ENCODE measurements around the gene MYADML2. TPM values are rescaled to one million over a fixed set of nuclear protein-coding genes. Genes with fewer than 3 reads are reported as not detected.

MYADML2 gene
- total and polyA plus RNA-seq, 2 experiments from 2014 or later: 0.70 to 1.7 TPM

GRCh38 chr17:81911969-81912368 is 35.1 kb downstream of the MYADML2 start:
- Histone ChIP-seq H3K9me2 (ENCODE audit: insufficient read depth) (no peaks in the 10 kb centered on the region), H4K20me1 (replicated peaks; ENCODE audit: insufficient read depth) (peaks cover 9% of the 10 kb centered on the region), H3K36me3 (ENCODE audit: insufficient read depth) (peaks cover 6% of the 10 kb centered on the region; the same call in 1 of the 2 replicates), H3F3A (replicated peaks; ENCODE audit: low read depth) (peaks cover 33% of the 10 kb centered on the region), H3K79me2 (replicated peaks; ENCODE audit: insufficient read depth) (peaks cover 16% of the 10 kb centered on the region), H3K27ac (ENCODE audit: low read depth) (peak overlapping the region; percentile 85; the same call in 1 of the 2 replicates), H2AFZ (no peak overlapping the region; the same call in 1 of the 2 replicates), H3K4me1 (ENCODE audit: insufficient read depth) (peaks cover 12% of the 10 kb centered on the region), H3K4me3 (peak overlapping the region; percentile 53), H3K4me2 (peak overlapping the region; percentile 71), H3K27me3 (ENCODE audit: insufficient read depth) (no peaks in the 10 kb centered on the region)
- no peak for ATAC-seq
- no peak for DNase-seq (ENCODE audit: low spot score)
- Mint-ChIP-seq H3K4me3 (peak overlapping the region; percentile 59), H3K36me3 (ENCODE audit: low read depth) (peaks cover 39% of the 10 kb centered on the region), H3K27me3 (ENCODE audit: insufficient read depth, low read depth, poor library complexity) (peaks cover 18% of the 10 kb centered on the region), H3K4me1 (peaks cover 9% of the 10 kb centered on the region), H3K9me3 (no peaks in the 10 kb centered on the region), H3K27ac (no peak overlapping the region)
- 0 out of 4 replicates have a peak, but pooled peaks of 1 of the 2 experiments have one; percentile 5 for TF ChIP-seq CTCF (conservative IDR thresholded peaks at IDR 0.05; ENCODE audit: low read depth in 2 of 2)
- TF ChIP-seq NANOG (IDR thresholded peaks at IDR 0.05; ENCODE audit: borderline replicate concordance): no peak

DNA sequence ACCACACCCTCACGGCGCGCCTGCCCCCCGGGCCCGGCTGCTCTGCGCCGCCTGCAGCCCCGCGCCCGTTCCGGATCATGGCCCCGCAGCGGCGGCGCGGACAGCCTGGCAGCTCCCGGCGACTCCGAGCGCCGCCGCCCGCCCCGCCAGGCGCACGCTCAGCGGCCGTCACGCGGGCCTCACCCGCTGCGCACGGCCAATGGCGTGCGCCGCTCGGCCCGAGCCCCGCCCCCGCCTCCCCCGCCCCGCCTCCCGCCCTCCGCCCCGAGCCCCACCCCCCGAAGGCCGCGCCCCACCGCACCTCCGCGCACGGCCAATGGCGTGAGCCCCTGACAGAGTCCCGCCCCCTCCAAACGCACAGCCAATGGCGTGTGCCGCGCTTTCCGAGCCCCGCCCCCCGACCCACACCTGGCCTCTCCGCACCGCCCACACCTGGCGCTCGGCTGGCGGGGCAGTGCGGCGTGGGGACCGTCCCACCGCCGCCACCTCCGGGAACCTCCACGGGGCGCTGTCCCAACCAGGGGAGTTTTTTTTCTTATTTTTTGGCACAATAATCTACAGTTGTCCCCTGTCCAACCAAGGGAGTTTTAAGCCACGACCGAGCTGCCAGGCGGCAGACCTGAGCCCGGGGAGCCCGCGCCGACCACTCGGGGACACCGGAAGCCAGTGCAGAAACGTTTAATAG is 35.6 kb downstream of the MYADML2 start, which contains the start of gene PCYT2:
PCYT2 (minus strand) TSS at position 123 of the 685 bp plus-strand sequence; CDS start at position 79, 44 bp downstream.
- H3K36me3 ChIP-seq (ENCODE audit: insufficient read depth): peaks cover 6% of the 10 kb centered on the region; the same call in 1 of the 2 replicates
- Mint-ChIP-seq H3K27ac (no peak within 1 kb of the TSS), H3K4me1 (peaks cover 5% of the 10 kb centered on the region; the same call in 2 of the 3 replicates), H3K36me3 (ENCODE audit: low read depth) (peaks cover 36% of the 10 kb centered on the region), H3K9me3 (no peaks in the 10 kb centered on the region), H3K4me3 (peak within 1 kb of the TSS; percentile 87), H3K27me3 (ENCODE audit: insufficient read depth, low read depth, poor library complexity) (peaks cover 15% of the 10 kb centered on the region)
- H3K4me2 ChIP-seq: peak within 1 kb of the TSS; percentile 87
- peak; percentile 97 for DNase-seq (ENCODE audit: low spot score)
- H3K4me3 ChIP-seq: peak within 1 kb of the TSS; percentile 93
- H3K4me1 ChIP-seq (ENCODE audit: insufficient read depth): peaks cover 7% of the 10 kb centered on the region
- H3K27me3 ChIP-seq (ENCODE audit: insufficient read depth): no peaks in the 10 kb centered on the region
- peaks cover 9% of the 10 kb centered on the region for H4K20me1 ChIP-seq (replicated peaks; ENCODE audit: insufficient read depth)
- peak; percentile 30 to 39; a peak in 3 of 4 replicates for TF ChIP-seq CTCF (conservative IDR thresholded peaks at IDR 0.05; ENCODE audit: low read depth in 2 of 2)
- TF ChIP-seq POLR2AphosphoS5 (IDR thresholded peaks at IDR 0.05; ENCODE audit: low read depth): peak; percentile 66
- no peak for TF ChIP-seq STAT1 (IDR thresholded peaks at IDR 0.05; ENCODE audit: unreplicated experiment)
- no peaks in the 10 kb centered on the region for H3K9me2 ChIP-seq (ENCODE audit: insufficient read depth)
- peaks cover 10% of the 10 kb centered on the region for H3K79me2 ChIP-seq (replicated peaks; ENCODE audit: insufficient read depth)
- no peak within 1 kb of the TSS; the same call in 1 of the 2 replicates for H2AFZ ChIP-seq
- peak; percentile 89 for ATAC-seq
- peak within 1 kb of the TSS; percentile 85; the same call in 1 of the 2 replicates for H3K27ac ChIP-seq (ENCODE audit: low read depth)
- peaks cover 30% of the 10 kb centered on the region for H3F3A ChIP-seq (replicated peaks; ENCODE audit: low read depth)

Measured in GM23338 (cell line).